T-helper 1 cell treated with Interleukin-12 subunit alpha and Interleukin-12 subunit beta and Interleukin-4 antibody, amounts not matched to agents 30 μg/mL and 1 μg/mL, for 36 hours (primary cell): ENCODE measurements around the gene STIP1.
A peak's percentile ranks its signal among the peaks of the same experiment; 100 is the strongest.

Experiments used
- H3K27ac Mint-ChIP-seq: one replicate; pipeline ENCODE4 v1.8.0; 2021; ENCODE audit warnings: mild to moderate bottlenecking, mixed read lengths
- H3K27me3 Mint-ChIP-seq: one replicate; pipeline ENCODE4 v1.8.0; 2021; ENCODE audit warnings: low read depth, mixed read lengths
- H3K36me3 Mint-ChIP-seq: one replicate; pipeline ENCODE4 v1.8.0; 2021; ENCODE audit warnings: low read depth, mixed read lengths
- H3K4me1 Mint-ChIP-seq: one replicate; pipeline ENCODE4 v1.8.0; 2021; ENCODE audit warnings: low read depth, mixed read lengths
- H3K4me3 Mint-ChIP-seq: one replicate; pipeline ENCODE4 v1.8.0; 2021; ENCODE audit warnings: mild to moderate bottlenecking, moderate library complexity, mixed read lengths
- H3K9me3 Mint-ChIP-seq: one replicate; pipeline ENCODE4 v1.8.0; 2021; ENCODE audit warnings: mixed read lengths

STIP1 gene

GRCh38 chr11:64219354-64219684, 33.3 kb downstream of the STIP1 start:
- Mint-ChIP-seq H3K36me3 (peaks cover 18% of the 10 kb centered on the region), H3K4me1 (peaks cover 8% of the 10 kb centered on the region), H3K27ac (no peak overlapping the region), H3K27me3 (no peaks in the 10 kb centered on the region), H3K4me3 (no peak overlapping the region), H3K9me3 (no peaks in the 10 kb centered on the region)

- H3K27ac Mint-ChIP-seq = no peak overlapping the region
Observed at GRCh38 chr11:64219755-64220154, 33.8 kb downstream of the STIP1 start.

DNA sequence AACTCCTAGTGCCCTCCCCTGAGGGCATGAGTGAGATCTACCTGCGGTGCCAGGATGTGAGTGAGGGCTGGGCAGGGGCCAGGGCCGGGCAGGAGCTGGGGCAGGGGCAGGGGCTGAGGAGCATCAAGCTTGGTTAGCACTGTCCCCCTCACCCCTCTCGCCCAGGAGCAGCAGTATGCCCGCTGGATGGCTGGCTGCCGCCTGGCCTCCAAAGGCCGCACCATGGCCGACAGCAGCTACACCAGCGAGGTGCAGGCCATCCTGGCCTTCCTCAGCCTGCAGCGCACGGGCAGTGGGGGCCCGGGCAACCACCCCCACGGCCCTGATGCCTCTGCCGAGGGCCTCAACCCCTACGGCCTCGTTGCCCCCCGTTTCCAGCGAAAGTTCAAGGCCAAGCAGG, 34.3 kb downstream of the STIP1 start:
- H3K36me3 Mint-ChIP-seq = peaks cover 12% of the 10 kb centered on the region

More at GRCh38 chr11:64219755-64220154, 33.8 kb downstream of the STIP1 start:
- H3K27me3 Mint-ChIP-seq = no peaks in the 10 kb centered on the region
- peaks cover 18% of the 10 kb centered on the region for H3K36me3 Mint-ChIP-seq
- no peaks in the 10 kb centered on the region for H3K9me3 Mint-ChIP-seq
- H3K4me1 Mint-ChIP-seq = peaks cover 8% of the 10 kb centered on the region
- H3K4me3 Mint-ChIP-seq = no peak overlapping the region

DNA sequence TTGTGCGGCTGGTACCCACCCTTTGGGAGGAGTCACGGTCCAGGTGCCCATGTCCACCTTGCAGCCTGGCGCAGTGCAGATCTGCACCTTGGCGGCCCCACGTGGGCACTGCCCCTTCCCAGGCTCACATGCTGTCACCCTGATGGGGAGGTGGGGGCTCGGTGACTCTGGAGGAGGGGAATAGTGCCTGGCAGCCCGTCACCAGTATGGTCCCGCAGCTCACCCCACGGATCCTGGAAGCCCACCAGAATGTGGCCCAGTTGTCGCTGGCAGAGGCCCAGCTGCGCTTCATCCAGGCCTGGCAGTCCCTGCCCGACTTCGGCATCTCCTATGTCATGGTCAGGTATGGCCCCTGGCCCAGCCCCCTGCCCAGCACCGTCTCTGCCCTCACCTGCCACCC, 34.8 kb downstream of the STIP1 start:
- Mint-ChIP-seq H3K27ac (no peak overlapping the region), H3K36me3 (peaks cover 12% of the 10 kb centered on the region), H3K4me3 (no peak overlapping the region), H3K4me1 (peaks cover 10% of the 10 kb centered on the region), H3K9me3 (no peaks in the 10 kb centered on the region), H3K27me3 (no peaks in the 10 kb centered on the region)

More for the DNA sequence above, 34.3 kb downstream of the STIP1 start:
- Mint-ChIP-seq H3K27ac (no peak overlapping the region), H3K4me3 (no peak overlapping the region), H3K9me3 (no peaks in the 10 kb centered on the region), H3K4me1 (peaks cover 9% of the 10 kb centered on the region), H3K27me3 (no peaks in the 10 kb centered on the region)

DNA sequence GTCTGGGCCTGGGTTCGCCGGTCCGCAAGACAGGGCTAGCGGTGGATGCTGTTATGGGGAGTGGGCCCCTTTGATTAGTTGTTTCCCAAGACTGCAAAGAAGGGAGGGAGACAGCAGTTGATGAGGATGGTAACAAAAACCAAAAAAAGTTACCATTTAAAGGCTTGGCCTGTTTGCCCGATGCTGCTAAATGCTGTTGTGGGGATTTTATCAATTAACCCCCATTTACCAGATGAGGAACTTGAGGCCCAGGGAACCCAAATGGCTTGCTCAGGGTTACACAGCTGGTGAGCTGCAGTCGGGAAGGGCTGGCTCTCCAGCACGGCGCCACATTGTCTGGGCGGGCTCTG, 36.7 kb downstream of the STIP1 start:
- H3K9me3 Mint-ChIP-seq = no peaks in the 10 kb centered on the region
- peaks cover 15% of the 10 kb centered on the region for H3K4me1 Mint-ChIP-seq
- H3K4me3 Mint-ChIP-seq = no peak overlapping the region
- no peaks in the 10 kb centered on the region for H3K27me3 Mint-ChIP-seq
- H3K27ac Mint-ChIP-seq = no peak overlapping the region
- peaks cover 8% of the 10 kb centered on the region for H3K36me3 Mint-ChIP-seq

DNA sequence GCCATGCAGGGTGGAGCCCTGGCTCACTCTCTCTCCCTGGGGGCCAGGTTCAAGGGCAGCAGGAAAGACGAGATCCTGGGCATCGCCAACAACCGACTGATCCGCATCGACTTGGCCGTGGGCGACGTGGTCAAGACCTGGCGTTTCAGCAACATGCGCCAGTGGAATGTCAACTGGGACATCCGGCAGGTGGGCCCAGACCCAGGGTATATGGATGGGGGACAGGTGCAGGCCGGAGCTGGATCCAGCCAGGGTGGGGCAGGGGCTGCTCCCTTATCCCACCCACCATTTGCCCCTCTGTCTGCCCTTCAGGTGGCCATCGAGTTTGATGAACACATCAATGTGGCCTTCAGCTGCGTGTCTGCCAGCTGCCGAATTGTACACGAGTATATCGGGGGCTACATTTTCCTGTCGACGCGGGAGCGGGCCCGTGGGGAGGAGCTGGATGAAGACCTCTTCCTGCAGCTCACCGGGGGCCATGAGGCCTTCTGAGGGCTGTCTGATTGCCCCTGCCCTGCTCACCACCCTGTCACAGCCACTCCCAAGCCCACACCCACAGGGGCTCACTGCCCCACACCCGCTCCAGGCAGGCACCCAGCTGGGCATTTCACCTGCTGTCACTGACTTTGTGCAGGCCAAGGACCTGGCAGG, 37.2 kb downstream of the STIP1 start:
- Mint-ChIP-seq H3K27ac (no peak overlapping the region), H3K4me1 (peaks cover 17% of the 10 kb centered on the region), H3K36me3 (peaks cover 8% of the 10 kb centered on the region)

GRCh38 chr11:64224151-64224890, 38.4 kb downstream of the STIP1 start:
- peak overlapping the region; percentile 79 for H3K27ac Mint-ChIP-seq
- peak overlapping the region; percentile 88 for H3K4me3 Mint-ChIP-seq
- peaks cover 14% of the 10 kb centered on the region for H3K4me1 Mint-ChIP-seq
- H3K36me3 Mint-ChIP-seq = peaks cover 2% of the 10 kb centered on the region
- no peaks in the 10 kb centered on the region for H3K27me3 Mint-ChIP-seq
- no peaks in the 10 kb centered on the region for H3K9me3 Mint-ChIP-seq

More for the DNA sequence above, 37.2 kb downstream of the STIP1 start:
- Mint-ChIP-seq H3K27me3 (no peaks in the 10 kb centered on the region), H3K4me3 (no peak overlapping the region), H3K9me3 (no peaks in the 10 kb centered on the region)

DNA sequence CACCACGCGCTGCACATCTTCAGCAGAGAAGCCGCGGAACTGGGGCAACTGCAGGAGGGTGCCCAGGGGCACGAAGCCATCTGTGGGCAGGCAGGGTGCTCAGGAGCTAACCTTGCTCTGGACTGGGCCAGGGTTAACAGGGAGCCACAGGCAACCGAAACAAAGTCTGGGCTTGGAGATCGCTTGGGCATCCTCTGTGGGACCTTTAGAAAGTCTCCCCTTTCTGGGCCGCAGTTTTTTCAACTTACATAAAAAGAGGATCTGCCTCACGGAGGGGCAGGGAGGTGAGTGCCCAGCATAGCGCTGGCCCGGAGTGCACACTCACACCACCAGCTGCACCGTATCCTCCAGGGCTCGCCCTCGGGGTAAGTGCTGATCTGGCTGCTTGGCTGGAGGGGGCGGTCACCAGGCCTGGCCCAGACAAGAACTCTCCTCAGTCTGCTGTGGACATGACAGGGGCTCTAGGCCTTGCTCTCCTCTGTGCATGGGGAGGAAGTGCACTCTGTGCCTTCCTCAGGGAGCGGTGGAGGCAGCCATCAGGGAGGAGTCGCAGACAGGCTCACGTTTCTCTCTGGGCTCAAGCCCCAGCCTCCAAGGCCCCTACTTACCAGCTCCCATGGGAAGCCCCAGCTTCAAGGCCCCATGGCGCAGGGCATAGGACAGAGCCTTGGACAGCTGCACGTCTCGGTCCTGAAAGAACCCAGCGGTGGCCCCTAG, 39.1 kb downstream of the STIP1 start:
- Mint-ChIP-seq H3K36me3 (peaks cover under 1% of the 10 kb centered on the region), H3K27me3 (no peaks in the 10 kb centered on the region), H3K9me3 (no peaks in the 10 kb centered on the region), H3K4me3 (peak overlapping the region; percentile 88), H3K4me1 (peaks cover 20% of the 10 kb centered on the region), H3K27ac (peak overlapping the region; percentile 79)

GRCh38 chr11:64225608-64226506, 39.9 kb downstream of the STIP1 start, which contains the start of the genes NUDT22 and TRPT1:
TSS of gene NUDT22 (plus strand) at chr11:64226274. CDS start at chr11:64226653, 379 bp downstream.
TSS of gene TRPT1 (minus strand) at chr11:64226186. CDS start at chr11:64225860, 326 bp downstream.
- Mint-ChIP-seq H3K27me3 (no peaks in the 10 kb centered on the region), H3K27ac (peak within 1 kb of the TSS; percentile 86)

GRCh38 chr11:64226507-64227051, 40.6 kb downstream of the STIP1 start:
- H3K4me1 Mint-ChIP-seq = peaks cover 23% of the 10 kb centered on the region
- no peaks in the 10 kb centered on the region for H3K27me3 Mint-ChIP-seq
- H3K4me3 Mint-ChIP-seq = peak overlapping the region; percentile 88
- no peaks in the 10 kb centered on the region for H3K36me3 Mint-ChIP-seq
- peak overlapping the region; percentile 86 for H3K27ac Mint-ChIP-seq
- H3K9me3 Mint-ChIP-seq = no peaks in the 10 kb centered on the region

More at GRCh38 chr11:64225608-64226506, 39.9 kb downstream of the STIP1 start, which contains the start of the genes NUDT22 and TRPT1:
- H3K4me3 Mint-ChIP-seq = peak within 1 kb of the TSS; percentile 88
- H3K36me3 Mint-ChIP-seq = no peaks in the 10 kb centered on the region
- peaks cover 21% of the 10 kb centered on the region for H3K4me1 Mint-ChIP-seq
- H3K9me3 Mint-ChIP-seq = no peaks in the 10 kb centered on the region

- Mint-ChIP-seq H3K27me3 (no peaks in the 10 kb centered on the region), H3K27ac (peak overlapping the region; percentile 86), H3K4me1 (peaks cover 26% of the 10 kb centered on the region), H3K36me3 (no peaks in the 10 kb centered on the region), H3K9me3 (no peaks in the 10 kb centered on the region), H3K4me3 (peak overlapping the region; percentile 88)
Observed at GRCh38 chr11:64227405-64227956, 41.5 kb downstream of the STIP1 start.

- Mint-ChIP-seq H3K4me1 (peaks cover 36% of the 10 kb centered on the region), H3K4me3 (peak overlapping the region; percentile 85), H3K36me3 (no peaks in the 10 kb centered on the region), H3K27ac (peak overlapping the region; percentile 26), H3K9me3 (no peaks in the 10 kb centered on the region), H3K27me3 (no peaks in the 10 kb centered on the region)
Observed at GRCh38 chr11:64229090-64229743, 43.2 kb downstream of the STIP1 start.

- no peaks in the 10 kb centered on the region for H3K36me3 Mint-ChIP-seq
- peak overlapping the region; percentile 91 for H3K27ac Mint-ChIP-seq
- no peaks in the 10 kb centered on the region for H3K9me3 Mint-ChIP-seq
- H3K4me3 Mint-ChIP-seq = peak overlapping the region; percentile 85
- peaks cover 36% of the 10 kb centered on the region for H3K4me1 Mint-ChIP-seq
- no peaks in the 10 kb centered on the region for H3K27me3 Mint-ChIP-seq
Observed at GRCh38 chr11:64229744-64230170, 43.8 kb downstream of the STIP1 start.
